HG03196 (cell line): ENCODE measurements around the gene GOLPH3.
A peak's percentile ranks its signal among the peaks of the same experiment; 100 is the strongest.
"Not testable (repeated sequence)": the region's sequence is repeated elsewhere in the genome, so short reads cannot be mapped to it uniquely, and the experiment has no call there.

ENCODE experiments used
- ATAC-seq: cut with Tn5 transposase; IDR thresholded peaks from one replicate; pipeline ENCODE4 v1.9.1; 2021; ENCODE audit not compliant: unreplicated experiment

GOLPH3 gene

DNA sequence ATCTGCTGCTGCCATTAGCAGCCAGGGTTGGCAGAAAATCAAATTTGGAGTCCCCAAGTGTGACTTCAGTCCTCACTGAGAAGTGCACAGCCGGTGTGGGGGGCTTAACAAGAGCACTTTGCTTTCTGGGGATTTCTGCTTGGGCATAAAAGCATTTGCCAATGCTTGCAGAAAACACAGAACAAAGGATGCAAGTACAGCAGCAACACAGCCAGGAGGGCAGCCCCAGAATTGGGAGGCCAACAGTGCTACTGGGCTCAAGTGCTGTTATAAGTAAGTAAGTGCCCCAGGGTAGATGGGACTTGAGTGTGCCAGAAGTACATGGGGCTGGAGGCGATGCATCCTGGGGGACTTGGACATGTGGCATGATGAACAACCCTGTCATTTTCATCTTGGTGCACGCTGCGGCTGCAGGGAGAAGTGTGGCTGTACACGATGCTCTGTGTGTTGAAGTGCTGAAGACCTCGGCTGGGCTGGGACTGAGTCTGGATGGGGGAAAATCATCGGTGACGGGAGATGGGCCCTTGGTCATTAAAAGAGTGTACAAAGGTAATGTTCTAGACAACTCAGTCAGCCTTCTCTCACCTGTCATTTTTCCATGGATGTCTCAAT is 73.3 kb downstream of the GOLPH3 start:
- no peak for ATAC-seq

DNA sequence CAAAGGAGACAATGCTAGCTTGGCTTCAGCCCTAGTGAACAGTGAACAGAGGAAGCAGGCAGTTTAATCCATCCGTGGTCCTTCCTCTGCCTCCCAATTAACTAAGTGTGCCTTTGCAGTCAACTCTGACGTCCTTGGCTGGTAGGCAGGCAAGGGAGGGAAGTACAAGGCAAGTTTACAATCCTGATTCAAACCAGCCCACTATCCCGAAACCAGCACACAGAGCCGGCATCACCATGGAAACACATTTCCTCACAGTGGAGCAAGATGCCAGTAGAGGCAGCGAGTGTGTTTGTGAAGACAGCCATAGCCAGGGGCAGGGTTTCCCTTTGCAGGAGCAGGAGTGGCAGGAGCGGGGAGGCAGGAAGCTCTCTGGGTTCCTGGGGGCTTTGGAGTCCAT is 73.9 kb downstream of the GOLPH3 start:
- no peak for ATAC-seq

DNA sequence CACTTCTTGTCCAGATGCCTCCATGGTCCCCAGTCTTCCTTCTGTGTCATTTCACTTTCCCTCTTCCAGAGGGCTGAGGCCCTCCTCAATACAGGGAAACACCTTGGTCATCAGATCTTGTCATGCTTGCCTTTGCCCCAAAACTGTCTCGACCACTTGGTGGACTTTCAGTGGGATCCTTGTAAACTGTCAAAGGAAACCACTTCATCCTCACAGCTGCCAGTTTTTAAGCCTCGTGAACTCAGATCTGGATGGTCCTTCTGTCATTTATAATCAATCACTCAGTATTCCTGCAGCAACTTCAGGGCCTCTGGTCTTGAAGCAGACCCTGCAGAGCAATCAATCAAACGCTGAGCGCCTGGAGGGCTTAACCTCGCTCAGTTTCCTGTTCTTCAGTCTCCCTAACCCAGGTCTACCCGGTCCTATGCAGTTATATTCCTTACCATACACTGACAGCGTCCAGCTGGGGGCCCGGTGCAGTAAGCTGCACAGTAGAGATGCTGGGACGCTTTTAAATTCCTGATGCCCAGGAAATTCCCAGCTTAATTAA is 74.6 kb downstream of the GOLPH3 start:
- ATAC-seq = no peak

DNA sequence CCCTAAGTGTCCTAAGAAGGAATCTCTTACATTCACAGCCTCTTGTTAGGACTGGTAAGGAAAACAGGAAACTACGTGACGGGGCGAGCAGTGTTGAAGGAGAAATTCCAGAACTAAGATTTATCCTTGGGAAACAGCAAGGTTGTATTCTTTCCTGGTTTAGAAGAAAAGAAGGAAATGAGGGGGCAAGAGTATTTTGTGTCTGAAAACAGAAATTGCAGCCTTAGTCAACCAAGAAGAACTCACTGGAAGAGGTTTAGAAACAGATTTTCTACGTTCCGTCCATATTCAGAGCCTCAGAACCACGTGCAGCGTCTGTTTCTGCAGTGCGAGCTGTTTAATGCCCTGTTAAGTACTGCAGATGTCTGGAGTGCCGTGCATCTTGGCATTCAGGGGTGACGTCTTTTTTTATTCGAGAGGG is 75.2 kb downstream of the GOLPH3 start:
- no peak for ATAC-seq

DNA sequence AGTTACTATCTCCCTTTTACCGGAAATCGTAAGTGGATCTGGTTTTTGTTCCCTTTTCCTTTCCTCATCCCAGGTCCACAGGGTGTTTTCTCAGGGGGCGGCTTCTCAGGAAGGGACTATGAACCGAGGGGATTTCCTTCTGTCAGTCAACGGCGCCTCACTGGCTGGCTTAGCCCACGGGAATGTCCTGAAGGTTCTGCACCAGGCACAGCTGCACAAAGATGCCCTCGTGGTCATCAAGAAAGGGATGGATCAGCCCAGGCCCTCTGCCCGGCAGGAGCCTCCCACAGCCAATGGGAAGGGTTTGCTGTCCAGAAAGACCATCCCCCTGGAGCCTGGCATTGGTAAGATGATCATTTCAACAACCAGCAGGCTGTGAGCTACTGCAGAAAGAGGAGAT is 75.8 kb downstream of the GOLPH3 start:
- no peak for ATAC-seq

DNA sequence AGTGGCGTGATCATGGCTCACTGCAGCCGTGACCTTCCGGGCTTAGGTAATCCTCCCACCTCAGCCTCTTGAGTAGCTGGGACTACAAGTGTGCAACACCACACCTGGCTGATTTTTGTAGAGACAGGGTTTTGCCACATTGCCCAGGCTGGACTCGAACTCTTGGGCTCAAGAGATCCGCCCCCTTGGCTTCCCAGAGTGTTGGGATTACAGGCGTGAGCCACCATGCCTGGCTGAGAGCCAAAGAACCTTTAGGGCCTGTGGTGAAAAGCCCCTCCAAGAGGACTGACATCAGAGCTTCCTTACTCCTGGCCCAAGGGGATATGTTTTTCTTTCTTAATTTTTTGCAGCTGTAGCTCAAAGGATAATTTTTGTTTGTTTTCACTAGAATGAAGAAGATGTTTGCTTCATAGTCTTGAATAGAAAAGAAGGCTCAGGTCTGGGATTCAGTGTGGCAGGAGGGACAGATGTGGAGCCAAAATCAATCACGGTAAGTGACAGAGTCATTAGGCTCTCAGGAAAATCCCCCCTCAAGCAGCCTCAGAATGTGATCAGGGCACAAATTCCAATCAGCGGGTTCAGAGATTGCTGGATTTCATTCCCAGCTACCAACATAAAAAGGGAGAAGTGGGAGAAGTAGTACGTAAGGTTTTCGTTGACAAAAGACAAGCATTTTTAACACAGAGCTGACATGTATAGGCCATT is 77.1 kb downstream of the GOLPH3 start:
- no peak for ATAC-seq

DNA sequence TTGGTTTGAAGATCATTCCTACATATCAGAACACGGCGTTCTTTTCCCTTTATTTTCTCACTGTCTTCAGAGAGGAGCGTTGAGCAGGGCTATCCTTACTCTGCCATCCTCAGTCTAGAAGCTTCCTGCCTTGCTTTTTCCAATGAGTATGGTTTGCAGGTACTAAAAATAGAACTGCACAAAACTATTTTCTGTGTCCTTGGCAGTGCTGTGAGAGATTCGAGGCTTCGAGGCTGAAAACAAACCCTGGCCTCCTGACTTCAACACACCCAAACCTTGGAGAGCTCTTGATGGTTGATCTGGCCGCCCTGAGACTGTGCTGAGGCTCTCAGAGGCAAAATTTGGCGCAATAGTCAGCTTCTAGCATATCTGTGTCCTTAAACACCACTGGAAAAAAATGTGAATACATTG is 78.9 kb downstream of the GOLPH3 start:
- ATAC-seq = no peak

DNA sequence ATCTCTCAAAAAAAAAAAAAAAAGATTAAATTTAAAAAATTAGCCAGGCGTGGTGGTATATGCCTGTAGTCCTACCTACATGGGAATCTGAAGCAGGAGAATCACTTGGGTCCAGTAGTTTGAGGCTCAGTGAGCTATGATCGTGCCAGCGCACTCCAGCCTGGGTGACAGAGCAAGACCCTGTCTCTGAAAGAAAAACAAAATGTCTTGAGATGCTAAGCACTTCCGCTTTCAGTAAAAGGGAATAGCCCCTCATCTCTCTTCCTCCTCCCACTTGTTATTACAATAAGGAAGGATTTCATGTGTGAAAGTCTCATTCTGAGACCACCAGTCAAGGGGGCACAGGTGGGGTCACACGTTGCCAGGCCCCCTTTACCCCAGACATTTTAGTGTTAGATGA is 79.4 kb downstream of the GOLPH3 start:
- no peak for ATAC-seq

DNA sequence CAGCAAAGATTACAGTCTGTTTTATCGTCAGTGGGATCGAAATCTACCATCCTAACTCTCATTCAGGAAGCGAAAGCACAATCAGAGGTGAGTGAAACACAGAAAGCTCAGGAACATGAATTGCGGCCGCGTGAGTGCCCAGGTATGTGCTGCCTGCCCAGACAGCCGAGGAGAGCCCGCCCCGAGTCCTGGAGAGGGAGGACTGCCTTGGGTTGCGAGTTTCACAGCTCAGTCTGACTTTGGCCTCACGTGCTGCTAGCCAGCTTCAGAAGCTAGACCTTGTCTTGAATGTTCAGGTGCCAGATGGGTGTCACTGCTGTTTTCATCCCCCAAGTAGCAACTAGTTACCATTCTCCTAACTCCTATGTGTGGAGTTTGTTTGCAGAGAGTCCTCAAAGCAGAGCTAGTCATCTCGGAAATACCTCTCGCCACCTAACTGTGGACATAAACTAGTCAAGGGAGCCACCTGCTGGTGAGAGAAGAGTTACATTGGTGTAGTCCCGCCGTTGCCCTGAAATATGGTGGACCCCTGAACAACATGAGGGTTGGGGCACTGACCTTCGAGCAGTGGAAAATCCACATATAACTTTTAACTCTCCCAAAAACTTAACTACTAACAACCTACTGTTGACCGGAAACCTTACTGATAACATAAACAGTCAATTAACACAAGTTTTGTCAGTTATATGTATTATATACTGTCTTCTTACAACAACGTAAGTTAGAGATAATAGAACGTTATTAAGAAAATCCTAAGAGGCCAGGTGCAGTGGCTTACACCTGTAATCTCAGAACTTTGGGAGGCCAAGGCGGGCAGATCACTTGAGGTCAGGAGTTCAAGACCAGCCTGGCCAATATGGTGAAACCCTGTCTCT is 80.9 kb downstream of the GOLPH3 start:
- peak; percentile 75 for ATAC-seq

DNA sequence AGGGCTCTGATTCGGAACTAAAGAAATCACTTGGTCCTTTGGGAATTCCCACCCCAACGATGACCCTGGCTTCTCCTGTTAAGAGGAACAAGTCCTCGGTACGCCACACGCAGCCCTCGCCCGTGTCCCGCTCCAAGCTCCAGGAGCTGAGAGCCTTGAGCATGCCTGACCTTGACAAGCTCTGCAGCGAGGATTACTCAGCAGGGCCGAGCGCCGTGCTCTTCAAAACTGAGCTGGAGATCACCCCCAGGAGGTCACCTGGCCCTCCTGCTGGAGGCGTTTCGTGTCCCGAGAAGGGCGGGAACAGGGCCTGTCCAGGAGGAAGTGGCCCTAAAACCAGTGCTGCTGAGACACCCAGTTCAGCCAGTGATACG is 83.4 kb downstream of the GOLPH3 start:
- ATAC-seq = no peak

DNA sequence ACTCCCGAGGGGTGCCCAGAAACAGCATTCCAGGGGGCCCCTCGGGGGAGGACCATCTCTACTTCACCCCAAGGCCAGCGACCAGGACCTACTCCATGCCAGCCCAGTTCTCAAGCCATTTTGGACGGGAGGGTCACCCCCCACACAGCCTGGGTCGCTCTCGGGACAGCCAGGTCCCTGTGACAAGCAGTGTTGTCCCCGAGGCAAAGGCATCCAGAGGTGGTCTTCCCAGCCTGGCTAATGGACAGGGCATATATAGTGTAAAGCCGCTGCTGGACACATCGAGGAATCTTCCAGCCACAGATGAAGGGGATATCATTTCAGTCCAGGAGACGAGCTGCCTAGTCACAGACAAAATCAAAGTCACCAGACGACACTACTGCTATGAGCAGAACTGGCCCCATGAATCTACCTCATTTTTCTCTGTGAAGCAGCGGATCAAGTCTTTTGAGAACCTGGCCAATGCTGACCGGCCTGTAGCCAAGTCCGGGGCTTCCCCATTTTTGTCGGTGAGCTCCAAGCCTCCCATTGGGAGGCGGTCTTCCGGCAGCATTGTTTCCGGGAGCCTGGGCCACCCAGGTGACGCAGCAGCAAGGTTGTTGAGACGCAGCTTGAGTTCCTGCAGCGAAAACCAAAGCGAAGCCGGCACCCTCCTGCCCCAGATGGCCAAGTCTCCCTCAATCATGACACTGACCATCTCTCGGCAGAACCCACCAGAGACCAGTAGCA is 83.9 kb downstream of the GOLPH3 start:
- ATAC-seq = no peak

DNA sequence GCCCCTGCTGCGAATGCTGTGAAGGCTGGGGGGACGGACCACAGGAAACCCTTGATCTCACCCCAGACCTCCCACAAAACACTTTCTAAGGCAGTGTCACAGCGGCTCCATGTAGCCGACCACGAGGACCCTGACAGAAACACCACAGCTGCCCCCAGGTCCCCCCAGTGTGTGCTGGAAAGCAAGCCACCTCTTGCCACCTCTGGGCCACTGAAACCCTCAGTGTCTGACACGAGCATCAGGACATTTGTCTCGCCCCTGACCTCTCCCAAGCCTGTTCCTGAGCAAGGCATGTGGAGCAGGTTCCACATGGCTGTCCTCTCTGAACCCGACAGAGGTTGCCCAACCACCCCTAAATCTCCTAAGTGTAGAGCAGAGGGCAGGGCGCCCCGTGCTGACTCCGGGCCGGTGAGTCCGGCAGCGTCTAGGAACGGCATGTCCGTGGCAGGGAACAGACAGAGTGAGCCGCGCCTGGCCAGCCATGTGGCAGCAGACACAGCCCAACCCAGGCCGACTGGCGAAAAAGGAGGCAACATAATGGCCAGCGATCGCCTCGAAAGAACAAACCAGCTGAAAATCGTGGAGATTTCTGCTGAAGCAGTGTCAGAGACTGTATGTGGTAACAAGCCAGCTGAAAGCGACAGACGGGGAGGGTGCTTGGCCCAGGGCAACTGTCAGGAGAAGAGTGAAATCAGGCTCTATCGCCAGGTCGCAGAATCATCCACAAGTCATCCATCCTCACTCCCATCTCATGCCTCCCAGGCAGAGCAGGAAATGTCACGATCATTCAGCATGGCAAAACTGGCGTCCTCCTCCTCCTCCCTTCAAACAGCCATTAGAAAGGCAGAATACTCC is 84.7 kb downstream of the GOLPH3 start:
- no peak for ATAC-seq

DNA sequence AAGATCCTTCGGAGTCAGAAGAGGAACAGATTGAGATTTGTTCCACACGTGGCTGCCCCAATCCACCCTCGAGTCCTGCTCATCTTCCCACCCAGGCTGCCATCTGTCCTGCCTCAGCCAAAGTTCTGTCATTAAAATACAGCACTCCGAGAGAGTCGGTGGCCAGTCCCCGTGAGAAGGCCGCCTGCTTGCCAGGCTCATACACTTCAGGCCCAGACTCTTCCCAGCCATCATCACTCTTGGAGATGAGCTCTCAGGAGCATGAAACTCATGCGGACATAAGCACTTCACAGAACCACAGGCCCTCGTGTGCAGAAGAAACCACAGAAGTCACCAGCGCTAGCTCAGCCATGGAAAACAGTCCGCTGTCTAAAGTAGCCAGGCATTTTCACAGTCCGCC is 85.9 kb downstream of the GOLPH3 start:
- no peak for ATAC-seq

DNA sequence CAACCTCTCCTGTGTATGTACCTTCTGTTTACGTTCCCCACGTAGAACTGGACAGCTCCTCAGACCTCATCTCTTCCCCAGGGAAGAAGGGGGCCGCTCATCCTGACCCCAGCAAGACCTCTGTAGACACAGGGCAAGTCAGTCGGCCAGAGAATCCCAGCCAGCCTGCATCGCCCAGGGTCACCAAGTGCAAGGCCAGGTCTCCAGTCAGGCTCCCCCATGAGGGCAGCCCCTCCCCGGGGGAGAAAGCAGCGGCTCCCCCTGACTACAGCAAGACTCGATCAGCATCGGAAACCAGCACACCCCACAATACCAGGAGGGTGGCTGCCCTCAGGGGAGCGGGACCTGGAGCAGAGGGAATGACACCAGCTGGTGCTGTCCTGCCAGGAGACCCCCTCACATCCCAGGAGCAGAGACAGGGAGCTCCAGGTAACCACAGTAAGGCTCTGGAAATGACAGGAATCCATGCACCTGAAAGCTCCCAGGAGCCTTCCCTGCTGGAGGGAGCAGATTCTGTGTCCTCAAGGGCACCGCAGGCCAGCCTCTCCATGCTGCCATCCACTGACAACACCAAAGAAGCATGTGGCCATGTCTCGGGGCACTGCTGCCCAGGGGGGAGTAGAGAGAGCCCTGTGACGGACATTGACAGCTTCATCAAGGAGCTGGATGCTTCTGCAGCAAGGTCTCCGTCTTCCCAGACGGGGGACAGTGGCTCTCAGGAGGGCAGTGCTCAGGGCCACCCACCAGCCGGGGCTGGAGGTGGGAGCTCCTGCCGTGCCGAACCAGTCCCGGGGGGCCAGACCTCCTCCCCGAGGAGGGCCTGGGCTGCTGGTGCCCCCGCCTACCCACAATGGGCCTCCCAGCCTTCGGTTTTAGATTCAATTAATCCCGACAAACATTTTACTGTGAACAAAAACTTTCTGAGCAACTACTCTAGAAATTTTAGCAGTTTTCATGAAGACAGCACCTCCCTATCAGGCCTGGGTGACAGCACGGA is 86.7 kb downstream of the GOLPH3 start:
- ATAC-seq = no peak

DNA sequence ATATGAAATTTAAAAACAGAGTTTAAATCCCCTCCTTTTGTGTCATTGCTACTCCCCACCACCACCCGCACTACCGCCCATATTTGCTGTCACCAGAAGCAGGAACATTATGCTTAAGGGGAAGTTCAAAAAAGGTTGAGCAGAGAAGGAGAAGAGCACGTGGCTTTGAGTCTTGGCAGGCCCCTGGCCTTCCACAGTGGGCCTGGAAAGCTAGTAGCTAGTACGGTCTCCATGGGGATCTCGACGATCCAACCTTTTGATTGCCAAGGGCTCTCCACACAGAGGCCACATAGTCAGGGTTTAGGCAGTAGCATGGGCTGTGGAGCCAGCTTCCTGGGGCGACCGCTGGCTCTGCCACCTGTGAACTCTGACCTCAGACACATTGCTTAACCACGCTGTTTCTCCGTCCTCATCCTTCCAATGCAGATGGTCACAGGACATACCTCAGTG is 90.1 kb downstream of the GOLPH3 start:
- no peak for ATAC-seq

DNA sequence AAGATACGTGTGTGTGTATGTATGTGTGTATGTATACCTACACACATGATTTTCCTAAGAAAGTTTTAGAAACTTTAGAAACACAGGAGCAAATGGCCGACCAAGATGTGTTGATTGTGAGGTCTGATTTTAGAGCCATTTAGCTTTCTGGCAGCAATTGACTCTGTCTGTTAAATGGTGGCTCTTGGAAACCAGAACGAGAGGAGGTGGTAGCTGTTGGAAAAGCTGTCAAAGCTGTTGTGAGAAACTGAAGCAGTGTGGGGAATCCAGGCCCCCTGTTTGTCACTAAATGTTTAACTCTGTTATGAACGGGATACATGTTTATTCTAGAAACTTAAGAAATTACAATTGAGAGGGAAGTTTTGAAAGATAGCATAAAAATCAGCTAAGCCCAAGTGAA is 91.4 kb downstream of the GOLPH3 start:
- no peak for ATAC-seq

DNA sequence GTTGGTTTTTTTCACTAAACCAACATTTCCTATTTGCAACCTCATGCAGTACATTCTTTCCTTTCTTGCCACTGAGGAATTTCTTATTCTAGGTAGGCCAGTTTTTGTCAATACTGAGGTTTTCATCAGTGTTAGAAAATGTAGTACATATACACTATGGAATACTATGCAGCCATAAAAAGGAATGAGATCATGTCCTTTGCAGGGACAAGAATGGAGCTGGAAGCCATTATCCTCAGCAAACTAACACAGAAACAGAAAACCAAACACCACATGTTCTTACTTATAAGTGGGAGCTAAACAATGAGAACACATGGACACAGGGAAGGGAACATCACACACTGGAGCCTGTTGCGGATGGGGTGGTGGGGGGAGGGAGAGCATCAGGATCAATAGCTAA is 93.6 kb downstream of the GOLPH3 start:
- not testable (repeated sequence) for ATAC-seq

DNA sequence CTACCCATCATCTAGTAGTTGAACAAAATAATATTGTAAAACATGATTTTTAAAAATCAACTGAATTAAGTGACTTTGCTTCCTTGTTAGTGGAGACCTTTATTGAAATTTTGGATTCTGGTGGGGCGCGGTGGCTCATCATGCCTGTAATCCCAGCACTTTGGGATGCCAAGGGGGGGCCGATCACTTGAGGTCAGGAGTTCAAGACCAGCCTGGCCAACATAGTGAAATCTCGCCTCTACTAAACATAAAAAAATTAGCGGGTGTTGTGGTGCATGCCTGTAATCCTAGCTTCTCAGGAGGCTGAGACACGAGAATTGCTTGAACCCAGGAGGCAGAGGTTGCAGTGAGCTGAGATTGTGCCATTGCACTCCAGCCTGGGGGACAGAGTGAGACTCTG is 95.3 kb downstream of the GOLPH3 start:
- ATAC-seq = not testable (repeated sequence)
